Spleen (tissue), 3 donors: Measurements from ENCODE around the gene PHACTR2.

Experiments
- POLR2A ChIP-seq, 3 donors: fragments of 450-650 bp; IDR thresholded peaks; one replicate each; pipeline ENCODE4 v1.5.1; 2017; ENCODE audit warnings: antibody characterized with exemption in 3 of 3, mild to moderate bottlenecking in 1 of 3
- POLR2AphosphoS5 ChIP-seq, 3 donors: sonication (generic); formaldehyde crosslinking; IDR thresholded peaks; one replicate each; pipeline ENCODE4 v1.5.1; 2017; ENCODE audit warnings: antibody characterized with exemption in 3 of 3

DNA sequence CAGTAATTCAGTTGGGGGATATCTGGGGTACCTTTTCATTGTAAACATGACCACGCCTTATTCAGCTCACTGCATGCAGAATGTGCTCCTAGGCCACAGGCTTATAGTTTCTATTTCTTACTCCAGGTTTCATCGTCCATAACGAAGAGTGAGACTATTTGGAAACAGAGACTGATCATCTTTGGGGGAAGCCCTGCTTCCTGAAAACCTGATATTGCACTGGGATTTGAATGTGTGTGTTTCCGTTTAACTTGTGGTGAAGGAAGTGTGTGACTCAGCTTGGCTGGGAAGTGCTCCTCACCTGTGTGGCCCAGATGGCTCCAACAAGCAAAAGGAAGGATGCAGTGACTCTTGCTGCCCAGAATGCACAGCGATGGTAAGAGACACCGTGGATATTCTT is 145.8 kb downstream of the PHACTR2 start:
- no peak for TF ChIP-seq POLR2A (IDR thresholded peaks at IDR 0.05)
- no peak for TF ChIP-seq POLR2AphosphoS5 (IDR thresholded peaks at IDR 0.05)
